OCI-LY1 (cell line): ENCODE results near the gene SLC39A8.

ENCODE experiments used
- H2AFZ ChIP-seq: fragments of 200-600 bp; sonication (generic), shearing (Covaris generic); 2 replicates; pipeline ENCODE4 v1.6.0; 2014; ENCODE audit warnings: antibody characterized with exemption, mild to moderate bottlenecking, low read length
- H3F3A ChIP-seq: fragments of 200-600 bp; sonication (generic), shearing (Covaris generic); 2 replicates; pipeline ENCODE4 v1.6.0; 2014; ENCODE audit warnings: mild to moderate bottlenecking, antibody characterized with exemption, low read length, moderate library complexity; ENCODE audit not compliant: insufficient read depth
- H3K27ac ChIP-seq: fragments of 200-600 bp; sonication (generic); 2 replicates; pipeline ENCODE4 v1.5.1; 2014; ENCODE audit warnings: low read length, mixed run types, mild to moderate bottlenecking, low read depth; ENCODE audit not compliant: poor library complexity, severe bottlenecking
- H3K27me3 ChIP-seq: fragments of 200-600 bp; sonication (generic); 2 replicates; pipeline ENCODE4 v1.6.0; 2014; ENCODE audit warnings: antibody characterized with exemption, mild to moderate bottlenecking, low read length, moderate library complexity; ENCODE audit not compliant: insufficient read depth
- H3K36me3 ChIP-seq: fragments of 200-600 bp; sonication (generic); 2 replicates; pipeline ENCODE4 v1.6.1; 2014; ENCODE audit warnings: mild to moderate bottlenecking, antibody characterized with exemption, low read length, moderate library complexity, mixed read lengths; ENCODE audit not compliant: insufficient read depth
- H3K4me1 ChIP-seq: fragments of 200-600 bp; sonication (generic); 2 replicates; pipeline ENCODE4 v1.5.1; 2014; ENCODE audit warnings: mild to moderate bottlenecking, low read length, moderate library complexity; ENCODE audit not compliant: insufficient read depth, severe bottlenecking
- H3K4me2 ChIP-seq: fragments of 200-600 bp; sonication (generic), shearing (Covaris generic); 2 replicates; pipeline ENCODE4 v1.6.1; 2014; ENCODE audit warnings: low read length
- H3K4me3 ChIP-seq: fragments of 200-600 bp; sonication (generic); 2 replicates; pipeline ENCODE4 v1.5.1; 2014; ENCODE audit warnings: low read length, low read depth, mild to moderate bottlenecking, mixed read lengths; ENCODE audit not compliant: poor library complexity, severe bottlenecking
- H3K79me2 ChIP-seq: fragments of 200-600 bp; shearing (Covaris generic); 2 replicates; pipeline ENCODE4 v1.6.1; 2016; ENCODE audit warnings: mixed run types, low read length, mixed read lengths; ENCODE audit not compliant: insufficient read depth
- H3K9ac ChIP-seq: fragments of 200-600 bp; sonication (generic), shearing (Covaris generic); 2 replicates; pipeline ENCODE4 v1.6.1; 2014; ENCODE audit warnings: mild to moderate bottlenecking, low read length, mixed read lengths
- H3K9me2 ChIP-seq: fragments of 200-600 bp; sonication (generic), shearing (Covaris generic); 2 replicates; pipeline ENCODE4 v1.6.1; 2014; ENCODE audit warnings: low read depth, mild to moderate bottlenecking, low read length, mixed read lengths
- H3K9me3 ChIP-seq: fragments of 200-600 bp; shearing (Covaris generic); 2 replicates; pipeline ENCODE4 v1.6.1; 2014; ENCODE audit warnings: low read length, mixed read lengths
- H4K20me1 ChIP-seq: fragments of 200-600 bp; sonication (generic), shearing (Covaris generic); 2 replicates; pipeline ENCODE4 v1.6.0; 2016; ENCODE audit warnings: mild to moderate bottlenecking, low read length; ENCODE audit not compliant: insufficient read depth
- EZH2 ChIP-seq: fragments of 200-600 bp; sonication (generic), shearing (Covaris generic); IDR thresholded peaks from 2 replicates; pipeline ENCODE4 v1.8.0; 2017; ENCODE audit warnings: borderline replicate concordance, mixed run types, mild to moderate bottlenecking, antibody characterized with exemption, low read length, moderate library complexity, mixed read lengths
- TF ChIP-seq, protein P1 (sequence below): fragments of 200-600 bp; sonication (generic), shearing (Covaris generic); IDR thresholded peaks from 2 replicates; pipeline ENCODE4 v1.5.1; 2017; ENCODE audit warnings: mild to moderate bottlenecking, antibody characterized with exemption, low read length, moderate library complexity, mixed read lengths

SLC39A8 gene

DNA sequence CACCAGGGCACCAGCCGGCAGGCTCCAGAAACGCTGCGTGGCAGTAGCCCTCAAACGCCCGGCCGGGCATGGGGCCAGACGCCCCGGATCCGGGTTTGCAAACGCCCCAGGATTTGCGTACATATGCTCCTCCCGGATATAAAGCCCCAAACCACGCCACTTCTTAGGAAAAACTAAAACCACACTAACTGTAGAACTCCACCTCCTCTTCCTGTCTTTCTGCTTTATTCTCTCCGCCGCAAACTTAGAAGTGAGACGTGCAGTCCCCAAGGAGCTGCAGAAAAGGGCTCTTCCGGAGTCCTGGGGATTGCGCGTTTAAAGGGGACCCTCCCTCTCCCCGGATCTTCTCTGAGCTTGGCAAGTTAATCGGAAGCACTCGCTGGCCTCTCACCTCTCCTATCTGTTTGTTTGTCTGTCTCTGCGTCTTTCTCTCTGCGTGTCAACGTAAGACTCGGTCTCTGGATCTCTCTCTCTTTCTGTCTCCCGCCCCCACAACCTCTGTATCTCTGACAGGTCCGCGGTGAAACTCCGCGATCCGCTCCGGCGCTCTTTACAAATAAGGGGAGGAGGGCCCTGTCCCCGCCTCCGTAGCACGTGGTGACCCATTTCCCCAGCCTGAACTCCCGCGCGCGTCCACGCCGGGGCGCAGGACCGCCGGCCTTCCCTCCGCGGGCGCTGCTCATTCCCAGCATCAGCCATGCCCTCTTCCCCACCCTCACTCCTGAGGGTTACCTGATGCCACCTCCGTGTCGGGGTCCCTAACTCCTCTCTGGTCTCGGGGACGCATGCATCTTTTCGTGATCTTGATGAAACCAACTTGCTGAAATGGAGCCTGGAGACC is at the start of gene SLC39A8:
Gene SLC39A8 (minus strand): TSS at position 529 of the 841 bp plus-strand sequence. CDS start 820 bp downstream, outside the sequence.
- H3K4me3 ChIP-seq: peak within 1 kb of the TSS; percentile 92
- no peaks in the 10 kb centered on the region for H3K9me2 ChIP-seq
- H3K4me1 ChIP-seq: peaks cover 43% of the 10 kb centered on the region
- H3K4me2 ChIP-seq: peak within 1 kb of the TSS; percentile 87
- no peaks in the 10 kb centered on the region for H3F3A ChIP-seq
- H3K9ac ChIP-seq: peak within 1 kb of the TSS; percentile 92
- no peaks in the 10 kb centered on the region for H3K27me3 ChIP-seq
- H4K20me1 ChIP-seq: no peaks in the 10 kb centered on the region
- peaks cover 39% of the 10 kb centered on the region for H3K79me2 ChIP-seq
- peak within 1 kb of the TSS; percentile 93 for H3K27ac ChIP-seq
- H3K36me3 ChIP-seq: peaks cover 7% of the 10 kb centered on the region; the same call in 1 of the 2 replicates
- peak within 1 kb of the TSS; percentile 67 for H2AFZ ChIP-seq
- TF ChIP-seq, protein P1, sequence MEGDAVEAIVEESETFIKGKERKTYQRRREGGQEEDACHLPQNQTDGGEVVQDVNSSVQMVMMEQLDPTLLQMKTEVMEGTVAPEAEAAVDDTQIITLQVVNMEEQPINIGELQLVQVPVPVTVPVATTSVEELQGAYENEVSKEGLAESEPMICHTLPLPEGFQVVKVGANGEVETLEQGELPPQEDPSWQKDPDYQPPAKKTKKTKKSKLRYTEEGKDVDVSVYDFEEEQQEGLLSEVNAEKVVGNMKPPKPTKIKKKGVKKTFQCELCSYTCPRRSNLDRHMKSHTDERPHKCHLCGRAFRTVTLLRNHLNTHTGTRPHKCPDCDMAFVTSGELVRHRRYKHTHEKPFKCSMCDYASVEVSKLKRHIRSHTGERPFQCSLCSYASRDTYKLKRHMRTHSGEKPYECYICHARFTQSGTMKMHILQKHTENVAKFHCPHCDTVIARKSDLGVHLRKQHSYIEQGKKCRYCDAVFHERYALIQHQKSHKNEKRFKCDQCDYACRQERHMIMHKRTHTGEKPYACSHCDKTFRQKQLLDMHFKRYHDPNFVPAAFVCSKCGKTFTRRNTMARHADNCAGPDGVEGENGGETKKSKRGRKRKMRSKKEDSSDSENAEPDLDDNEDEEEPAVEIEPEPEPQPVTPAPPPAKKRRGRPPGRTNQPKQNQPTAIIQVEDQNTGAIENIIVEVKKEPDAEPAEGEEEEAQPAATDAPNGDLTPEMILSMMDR: peak; percentile 94
- no peak for TF ChIP-seq EZH2
- no peaks in the 10 kb centered on the region for H3K9me3 ChIP-seq

DNA sequence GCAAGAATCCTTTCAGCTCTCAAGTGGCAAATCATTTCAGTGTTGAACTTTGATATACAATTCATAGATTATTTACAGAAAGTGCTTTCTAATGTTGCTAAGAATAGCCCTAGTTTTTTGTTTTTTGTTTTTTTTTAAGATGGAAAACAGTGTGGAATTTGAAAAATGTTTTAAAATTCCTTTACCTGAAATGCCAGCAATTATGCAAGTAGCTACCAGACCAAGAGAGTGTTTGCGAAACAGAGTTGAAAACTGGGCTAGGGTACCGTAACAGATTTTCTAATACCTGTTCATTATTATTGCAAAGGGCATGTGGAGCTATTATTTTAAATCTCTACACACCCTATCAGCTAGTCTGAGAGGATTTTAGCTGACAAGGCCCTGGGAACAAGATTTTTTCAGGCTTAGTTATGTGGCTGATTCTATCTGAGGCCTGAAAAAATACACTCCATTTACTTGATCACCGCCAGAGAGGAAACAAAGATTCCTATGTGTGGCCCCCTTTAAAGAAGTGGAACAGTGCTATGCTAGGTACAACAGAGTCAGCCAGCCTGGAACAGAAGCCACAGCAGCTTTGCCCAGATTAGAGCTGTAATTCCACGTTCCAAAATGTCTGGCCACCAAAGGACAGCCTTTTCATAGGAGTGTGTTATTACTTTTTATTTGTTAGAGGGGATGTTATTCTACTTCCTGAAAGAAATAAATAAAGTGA is 46.9 kb upstream of the SLC39A8 start:
- no peaks in the 10 kb centered on the region for H3K79me2 ChIP-seq
- peaks cover 11% of the 10 kb centered on the region for H3K4me1 ChIP-seq
- no peaks in the 10 kb centered on the region for H3F3A ChIP-seq
- H2AFZ ChIP-seq: no peak overlapping the region
- no peak overlapping the region for H3K27ac ChIP-seq
- H4K20me1 ChIP-seq: no peaks in the 10 kb centered on the region
- H3K27me3 ChIP-seq: no peaks in the 10 kb centered on the region
- no peak overlapping the region for H3K4me2 ChIP-seq
- no peak overlapping the region for H3K9ac ChIP-seq
- TF ChIP-seq, protein P1: no peak
- TF ChIP-seq EZH2: no peak
- H3K9me2 ChIP-seq: no peaks in the 10 kb centered on the region
- H3K4me3 ChIP-seq: no peak overlapping the region
- H3K9me3 ChIP-seq: no peaks in the 10 kb centered on the region
- H3K36me3 ChIP-seq: no peaks in the 10 kb centered on the region

DNA sequence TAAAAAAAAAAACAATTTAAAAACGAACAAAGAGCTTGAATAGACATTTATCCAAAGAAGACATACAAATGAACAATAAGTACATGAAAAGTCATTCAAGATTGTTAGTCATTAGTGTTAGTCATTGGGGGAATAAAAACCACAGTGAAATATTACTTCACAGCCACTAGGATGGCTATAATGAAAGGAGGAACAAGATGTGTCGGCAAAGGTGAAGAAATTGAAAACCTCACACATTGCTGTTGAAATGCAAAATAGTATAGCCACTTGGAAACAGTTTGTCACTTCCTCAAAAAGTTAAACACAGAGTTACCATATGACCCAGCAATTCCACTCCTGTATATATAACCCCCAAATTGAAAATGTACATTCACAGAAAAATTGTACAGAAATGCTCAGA is 45.2 kb upstream of the SLC39A8 start:
- Histone ChIP-seq H3K4me2 (no peak overlapping the region), H3K9ac (no peak overlapping the region)

More for the DNA sequence above, 45.2 kb upstream of the SLC39A8 start:
- no peaks in the 10 kb centered on the region for H3K27me3 ChIP-seq
- H3K4me1 ChIP-seq: peaks cover 11% of the 10 kb centered on the region
- H4K20me1 ChIP-seq: no peaks in the 10 kb centered on the region
- H3K4me3 ChIP-seq: no peak overlapping the region
- H3K36me3 ChIP-seq: no peaks in the 10 kb centered on the region
- H3K9me2 ChIP-seq: no peaks in the 10 kb centered on the region
- no peaks in the 10 kb centered on the region for H3K79me2 ChIP-seq
- TF ChIP-seq, protein P1: no peak
- no peak for TF ChIP-seq EZH2
- H3F3A ChIP-seq: no peaks in the 10 kb centered on the region
- H3K9me3 ChIP-seq: no peaks in the 10 kb centered on the region
- H2AFZ ChIP-seq: no peak overlapping the region; the same call in 1 of the 2 replicates
- H3K27ac ChIP-seq: no peak overlapping the region
